ENCODE results near the gene DHRS7B.

DHRS7B gene

DNA sequence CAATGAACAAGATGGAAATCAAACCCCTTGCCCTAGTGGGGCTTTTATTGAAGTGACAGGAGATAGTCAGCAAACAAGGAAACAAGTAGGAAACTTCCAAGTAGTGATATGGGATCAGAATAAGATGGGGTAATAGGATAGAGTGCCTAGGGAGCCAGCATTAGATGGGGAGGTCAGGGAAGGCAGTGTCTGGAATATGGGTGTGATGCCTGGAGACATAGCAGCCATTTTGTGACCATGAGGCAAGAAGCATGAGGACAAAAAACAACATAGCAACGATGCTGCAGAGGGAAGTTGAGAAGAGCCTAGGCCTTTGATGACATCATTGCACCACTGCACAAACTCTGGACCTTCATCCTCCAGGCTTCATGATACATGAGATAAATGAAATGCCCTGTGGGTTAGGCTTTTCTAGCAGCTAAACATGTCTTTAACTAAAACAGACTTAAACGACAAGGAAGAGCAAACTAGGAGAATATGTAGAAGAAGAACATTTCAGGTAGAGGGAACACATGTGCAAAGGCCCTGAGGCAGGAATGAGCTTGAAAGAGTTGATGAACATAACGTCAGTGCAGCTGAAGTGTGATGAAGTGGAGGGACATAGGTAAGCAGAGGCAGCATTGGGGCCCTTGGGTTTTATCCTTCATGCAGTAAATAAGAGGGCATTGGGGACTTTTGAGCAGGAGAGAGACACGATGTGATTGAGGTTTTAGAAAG, 105.4 kb downstream of the DHRS7B start:
- TF ChIP-seq, protein P1, sequence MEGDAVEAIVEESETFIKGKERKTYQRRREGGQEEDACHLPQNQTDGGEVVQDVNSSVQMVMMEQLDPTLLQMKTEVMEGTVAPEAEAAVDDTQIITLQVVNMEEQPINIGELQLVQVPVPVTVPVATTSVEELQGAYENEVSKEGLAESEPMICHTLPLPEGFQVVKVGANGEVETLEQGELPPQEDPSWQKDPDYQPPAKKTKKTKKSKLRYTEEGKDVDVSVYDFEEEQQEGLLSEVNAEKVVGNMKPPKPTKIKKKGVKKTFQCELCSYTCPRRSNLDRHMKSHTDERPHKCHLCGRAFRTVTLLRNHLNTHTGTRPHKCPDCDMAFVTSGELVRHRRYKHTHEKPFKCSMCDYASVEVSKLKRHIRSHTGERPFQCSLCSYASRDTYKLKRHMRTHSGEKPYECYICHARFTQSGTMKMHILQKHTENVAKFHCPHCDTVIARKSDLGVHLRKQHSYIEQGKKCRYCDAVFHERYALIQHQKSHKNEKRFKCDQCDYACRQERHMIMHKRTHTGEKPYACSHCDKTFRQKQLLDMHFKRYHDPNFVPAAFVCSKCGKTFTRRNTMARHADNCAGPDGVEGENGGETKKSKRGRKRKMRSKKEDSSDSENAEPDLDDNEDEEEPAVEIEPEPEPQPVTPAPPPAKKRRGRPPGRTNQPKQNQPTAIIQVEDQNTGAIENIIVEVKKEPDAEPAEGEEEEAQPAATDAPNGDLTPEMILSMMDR (IDR thresholded peaks at IDR 0.05): no peak
- Mint-ChIP-seq H3K4me1 (no peaks in the 10 kb centered on the region), H3K4me3 (no peak overlapping the region), H3K27ac (no peak overlapping the region), H3K9me3 (peaks cover 20% of the 10 kb centered on the region), H3K27me3 (ENCODE audit: low read depth, poor library complexity) (peaks cover 4% of the 10 kb centered on the region), H3K36me3 (ENCODE audit: low read depth) (peaks cover 15% of the 10 kb centered on the region)
- no peak for DNase-seq

DNA sequence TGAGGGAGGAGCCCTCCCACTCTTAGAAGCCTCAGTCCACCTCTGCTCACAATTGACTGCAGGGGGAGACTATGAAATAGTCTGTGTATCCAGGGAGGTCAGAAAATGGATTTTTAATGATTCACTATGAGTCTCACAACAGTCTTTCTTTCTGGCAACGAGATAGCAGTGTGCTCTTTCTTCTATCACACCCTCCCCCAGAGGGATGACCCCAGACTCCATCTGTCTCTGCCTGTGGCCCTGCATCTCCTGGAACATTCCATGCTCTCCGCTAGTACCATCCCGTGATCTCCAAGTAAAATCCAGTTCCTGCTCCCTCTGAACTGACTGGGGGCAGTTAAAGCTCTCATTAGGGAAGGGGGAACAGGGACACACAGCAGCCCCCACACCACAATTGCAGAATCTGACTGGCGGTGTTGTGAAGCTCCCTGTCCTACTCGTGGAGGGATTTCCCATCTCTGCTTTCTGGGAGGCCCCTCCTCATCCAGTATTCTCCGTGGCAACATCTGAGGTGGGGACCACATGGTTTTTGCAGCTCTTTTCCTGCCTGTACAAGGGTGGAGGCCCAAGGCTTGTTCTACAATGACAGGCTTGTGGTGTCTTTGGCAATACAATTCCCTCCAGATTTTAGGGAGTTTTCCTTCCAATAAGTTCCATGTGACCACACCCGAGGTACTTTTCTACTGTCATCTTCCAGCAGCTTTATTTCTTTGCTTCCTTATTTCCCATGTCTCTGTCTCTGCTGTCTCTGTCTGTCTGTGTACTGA, 107.0 kb downstream of the DHRS7B start:
- Mint-ChIP-seq H3K36me3 (ENCODE audit: low read depth) (peaks cover 15% of the 10 kb centered on the region), H3K27ac (no peak overlapping the region), H3K27me3 (ENCODE audit: low read depth, poor library complexity) (no peaks in the 10 kb centered on the region), H3K9me3 (peaks cover 20% of the 10 kb centered on the region), H3K4me1 (peaks cover 5% of the 10 kb centered on the region), H3K4me3 (no peak overlapping the region)
- TF ChIP-seq, protein P1 (IDR thresholded peaks at IDR 0.05): no peak
- DNase-seq: no peak

DNA sequence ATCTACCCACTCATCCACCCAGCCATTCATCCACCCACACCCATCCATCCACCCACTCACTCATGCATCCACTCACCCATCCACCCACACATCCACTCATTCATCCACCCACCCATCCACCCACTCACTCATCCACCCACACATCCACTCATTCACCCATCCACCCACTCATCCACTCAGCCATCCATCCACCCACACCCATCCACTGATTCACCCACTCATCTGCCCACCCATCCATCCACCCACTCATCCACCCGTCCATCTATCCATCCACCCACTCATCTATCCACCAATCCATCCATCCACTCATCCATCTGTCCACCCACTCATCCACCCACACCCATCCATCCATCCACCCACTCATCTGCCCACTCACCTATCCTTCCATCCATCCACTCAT, 109.2 kb downstream of the DHRS7B start:
- no peak overlapping the region for H3K27ac Mint-ChIP-seq
- TF ChIP-seq, protein P1 (IDR thresholded peaks at IDR 0.05): no peak
- no peak overlapping the region for H3K4me3 Mint-ChIP-seq
- H3K4me1 Mint-ChIP-seq: peaks cover 25% of the 10 kb centered on the region
- H3K36me3 Mint-ChIP-seq (ENCODE audit: low read depth): peaks cover 15% of the 10 kb centered on the region
- DNase-seq: no peak
- no peaks in the 10 kb centered on the region for H3K27me3 Mint-ChIP-seq (ENCODE audit: low read depth, poor library complexity)
- peaks cover 20% of the 10 kb centered on the region for H3K9me3 Mint-ChIP-seq

DNA sequence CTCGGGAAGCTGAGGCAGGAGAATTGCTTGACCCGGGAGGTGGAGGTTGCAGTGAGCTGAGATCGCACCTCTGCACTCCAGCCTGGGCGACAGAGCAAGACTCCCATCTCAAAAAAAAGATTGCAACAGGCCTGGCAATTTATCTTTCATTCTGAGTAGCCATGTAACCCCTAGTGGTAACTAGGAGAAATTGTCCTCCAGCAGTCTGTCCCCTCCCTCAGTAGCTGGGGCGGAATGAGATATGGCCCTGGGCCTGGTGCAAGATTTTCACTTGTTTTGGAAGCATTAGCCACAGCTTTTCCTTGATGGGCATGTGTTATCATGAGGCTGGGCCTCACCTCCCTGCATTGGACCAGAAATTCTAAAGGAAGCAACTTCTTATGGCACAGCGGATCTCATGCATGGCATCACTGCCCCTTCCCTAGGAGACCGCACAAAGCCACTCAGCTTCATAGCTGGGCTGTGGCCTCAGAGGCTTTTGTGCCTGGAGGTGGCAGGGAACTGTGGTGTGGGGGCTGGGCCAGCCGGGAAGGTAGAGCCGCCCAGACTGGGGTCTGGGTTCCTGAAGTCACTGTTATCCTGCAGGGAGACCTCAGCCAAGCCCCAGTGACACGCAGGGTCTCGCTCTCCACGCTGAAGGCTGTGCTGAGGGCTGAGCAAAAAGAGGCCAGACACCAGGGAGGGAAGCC, 113.1 kb downstream of the DHRS7B start:
- Mint-ChIP-seq H3K9me3 (no peaks in the 10 kb centered on the region), H3K4me1 (peaks cover 47% of the 10 kb centered on the region), H3K4me3 (no peak overlapping the region), H3K27ac (peak overlapping the region; percentile 51), H3K36me3 (ENCODE audit: low read depth) (no peaks in the 10 kb centered on the region), H3K27me3 (ENCODE audit: low read depth, poor library complexity) (no peaks in the 10 kb centered on the region)
- TF ChIP-seq, protein P1 (IDR thresholded peaks at IDR 0.05): peak; percentile 53
- DNase-seq: peak; percentile 24

DNA sequence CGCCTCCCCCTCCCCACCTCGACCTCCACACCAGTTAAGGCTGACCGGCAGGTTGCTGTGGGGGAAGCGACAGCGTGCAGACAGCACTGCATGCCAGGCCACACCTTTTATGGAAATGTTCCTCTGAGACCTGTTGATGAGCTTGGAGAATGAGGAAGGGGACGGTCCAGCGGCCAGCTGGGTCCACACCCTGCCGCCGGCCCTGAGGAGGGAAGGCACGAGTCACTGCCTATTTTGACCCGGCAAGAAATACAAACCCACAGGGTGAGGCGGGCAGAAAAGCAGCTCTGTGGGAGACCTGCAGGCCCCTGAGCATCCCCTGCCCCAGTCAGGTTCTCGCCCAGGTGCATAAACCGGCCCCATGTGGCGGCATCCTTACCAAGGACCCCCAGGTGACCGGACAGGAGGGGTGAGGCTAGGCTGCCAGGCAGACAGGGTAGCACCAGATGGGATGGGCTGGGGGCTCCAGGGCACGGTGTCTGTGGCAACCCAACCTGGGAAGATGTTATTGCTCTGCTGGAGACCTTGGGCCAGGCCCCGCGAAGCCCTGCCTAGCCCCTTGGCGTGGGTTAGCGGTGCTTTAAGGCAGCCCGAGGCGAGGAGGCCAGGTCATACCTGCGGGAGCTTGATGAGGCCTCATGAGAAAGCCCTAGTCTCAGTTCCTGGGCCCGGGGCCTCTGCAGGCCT, 113.7 kb downstream of the DHRS7B start:
- no peaks in the 10 kb centered on the region for H3K36me3 Mint-ChIP-seq (ENCODE audit: low read depth)
- H3K27ac Mint-ChIP-seq: no peak overlapping the region
- peak; percentile 34 for DNase-seq
- no peak overlapping the region for H3K4me3 Mint-ChIP-seq
- TF ChIP-seq, protein P1 (IDR thresholded peaks at IDR 0.05): no peak
- H3K27me3 Mint-ChIP-seq (ENCODE audit: low read depth, poor library complexity): no peaks in the 10 kb centered on the region
- H3K4me1 Mint-ChIP-seq: peaks cover 47% of the 10 kb centered on the region
- H3K9me3 Mint-ChIP-seq: no peaks in the 10 kb centered on the region
